Measurements from ENCODE around the gene MTARC2.
"Not testable (repeated sequence)": the region's sequence is repeated elsewhere in the genome, so short reads cannot be mapped to it uniquely, and the experiment has no call there.

MTARC2 gene

GRCh38 chr1:220734571-220735326 is 13.4 kb upstream of the MTARC2 start:
- TF ChIP-seq CTCF (IDR thresholded peaks at IDR 0.05; ENCODE audit: insufficient read depth, low read length, poor library complexity, severe bottlenecking) = no peak
- Histone ChIP-seq H3K4me3 (replicated peaks; ENCODE audit: low read depth, low read length) (no peak overlapping the region), H3K27me3 (replicated peaks; ENCODE audit: control insufficient read depth, insufficient read depth, low read length) (no peaks in the 10 kb centered on the region), H3K36me3 (ENCODE audit: control insufficient read depth, insufficient read depth, low read length) (no peaks in the 10 kb centered on the region)
- no peak for DNase-seq (ENCODE audit: extremely low read depth, insufficient read length)

- H3K27me3 ChIP-seq (replicated peaks; ENCODE audit: control insufficient read depth, insufficient read depth, low read length); H3K4me3 ChIP-seq (replicated peaks; ENCODE audit: low read depth, low read length); H3K36me3 ChIP-seq (ENCODE audit: control insufficient read depth, insufficient read depth, low read length); DNase-seq (ENCODE audit: extremely low read depth, insufficient read length): not testable (repeated sequence)
Observed at GRCh38 chr1:220736283-220736682, 11.8 kb upstream of the MTARC2 start.

- TF ChIP-seq CTCF (IDR thresholded peaks at IDR 0.05; ENCODE audit: insufficient read depth, low read length, poor library complexity, severe bottlenecking) = no peak
- H3K27me3 ChIP-seq (replicated peaks; ENCODE audit: control insufficient read depth, insufficient read depth, low read length) = no peaks in the 10 kb centered on the region
- H3K4me3 ChIP-seq (replicated peaks; ENCODE audit: low read depth, low read length) = no peak overlapping the region
- no peaks in the 10 kb centered on the region for H3K36me3 ChIP-seq (ENCODE audit: control insufficient read depth, insufficient read depth, low read length)
- DNase-seq (ENCODE audit: extremely low read depth, insufficient read length) = no peak
Observed at GRCh38 chr1:220741349-220741748, 6.8 kb upstream of the MTARC2 start.

- DNase-seq (ENCODE audit: extremely low read depth, insufficient read length) = no peak
- TF ChIP-seq CTCF (IDR thresholded peaks at IDR 0.05; ENCODE audit: insufficient read depth, low read length, poor library complexity, severe bottlenecking) = no peak
- H3K4me3 ChIP-seq (replicated peaks; ENCODE audit: low read depth, low read length) = no peak overlapping the region
- H3K36me3 ChIP-seq (ENCODE audit: control insufficient read depth, insufficient read depth, low read length) = no peaks in the 10 kb centered on the region
- H3K27me3 ChIP-seq (replicated peaks; ENCODE audit: control insufficient read depth, insufficient read depth, low read length) = no peaks in the 10 kb centered on the region
Observed at GRCh38 chr1:220741825-220742224, 6.3 kb upstream of the MTARC2 start.

- Histone ChIP-seq H3K36me3 (ENCODE audit: control insufficient read depth, insufficient read depth, low read length) (no peaks in the 10 kb centered on the region), H3K4me3 (replicated peaks; ENCODE audit: low read depth, low read length) (no peak overlapping the region), H3K27me3 (replicated peaks; ENCODE audit: control insufficient read depth, insufficient read depth, low read length) (no peaks in the 10 kb centered on the region)
- TF ChIP-seq CTCF (IDR thresholded peaks at IDR 0.05; ENCODE audit: insufficient read depth, low read length, poor library complexity, severe bottlenecking) = no peak
- no peak for DNase-seq (ENCODE audit: extremely low read depth, insufficient read length)
Observed at GRCh38 chr1:220742520-220742919, 5.6 kb upstream of the MTARC2 start.

GRCh38 chr1:220746851-220747250 is 1.3 kb upstream of the MTARC2 start:
- no peak overlapping the region for H3K4me3 ChIP-seq (replicated peaks; ENCODE audit: low read depth, low read length)
- no peak for DNase-seq (ENCODE audit: extremely low read depth, insufficient read length)
- no peaks in the 10 kb centered on the region for H3K36me3 ChIP-seq (ENCODE audit: control insufficient read depth, insufficient read depth, low read length)
- H3K27me3 ChIP-seq (replicated peaks; ENCODE audit: control insufficient read depth, insufficient read depth, low read length) = no peaks in the 10 kb centered on the region
- no peak for TF ChIP-seq CTCF (IDR thresholded peaks at IDR 0.05; ENCODE audit: insufficient read depth, low read length, poor library complexity, severe bottlenecking)
